ENCODE results near the gene AGR3. TPM values are rescaled to one million over a fixed set of nuclear protein-coding genes. Genes with fewer than 3 reads are reported as not detected.

AGR3 gene
- total RNA-seq, 1 donor from 2014 or later = not detected

DNA sequence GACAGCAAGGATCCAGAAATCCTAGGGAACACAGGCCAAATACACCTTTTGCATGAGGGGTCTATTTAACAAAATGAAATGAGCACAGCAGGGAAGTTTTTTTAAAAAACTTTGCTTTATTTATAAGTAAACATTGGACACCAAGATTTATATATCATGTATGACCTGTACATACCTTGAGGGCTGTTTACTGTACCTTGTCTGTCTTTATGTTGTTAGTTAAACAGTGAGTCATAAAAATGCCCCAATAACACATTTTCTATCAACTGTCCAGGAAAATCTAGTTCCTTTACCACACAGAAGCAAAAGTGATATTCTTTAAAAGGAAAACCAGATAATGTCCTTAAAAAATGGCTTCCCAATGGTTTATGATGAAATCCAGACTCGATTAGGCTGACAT is 45.1 kb upstream of the AGR3 start:
- Histone ChIP-seq H3F3A (ENCODE audit: low read depth) (peaks cover 2% of the 10 kb centered on the region), H3K9me3 (ENCODE audit: low read depth) (no peaks in the 10 kb centered on the region), H3K9ac (no peak overlapping the region), H3K36me3 (no peaks in the 10 kb centered on the region), H2AFZ (replicated peaks) (no peak overlapping the region), H3K27ac (no peak overlapping the region), H3K4me3 (no peak overlapping the region), H4K20me1 (ENCODE audit: low read depth) (no peaks in the 10 kb centered on the region), H3K4me2 (no peak overlapping the region), H3K79me2 (ENCODE audit: low read depth) (no peaks in the 10 kb centered on the region), H3K4me1 (peaks cover 2% of the 10 kb centered on the region), H3K27me3 (no peaks in the 10 kb centered on the region)
- peaks cover 11% of the 10 kb centered on the region for H3K36me3 Mint-ChIP-seq
- H3K9me3 Mint-ChIP-seq = peaks cover 21% of the 10 kb centered on the region
- DNase-seq (ENCODE audit: low spot score) = no peak
- no peak overlapping the region for H3K27ac Mint-ChIP-seq
- H3K4me3 Mint-ChIP-seq = no peak overlapping the region
- TF ChIP-seq, protein P1, sequence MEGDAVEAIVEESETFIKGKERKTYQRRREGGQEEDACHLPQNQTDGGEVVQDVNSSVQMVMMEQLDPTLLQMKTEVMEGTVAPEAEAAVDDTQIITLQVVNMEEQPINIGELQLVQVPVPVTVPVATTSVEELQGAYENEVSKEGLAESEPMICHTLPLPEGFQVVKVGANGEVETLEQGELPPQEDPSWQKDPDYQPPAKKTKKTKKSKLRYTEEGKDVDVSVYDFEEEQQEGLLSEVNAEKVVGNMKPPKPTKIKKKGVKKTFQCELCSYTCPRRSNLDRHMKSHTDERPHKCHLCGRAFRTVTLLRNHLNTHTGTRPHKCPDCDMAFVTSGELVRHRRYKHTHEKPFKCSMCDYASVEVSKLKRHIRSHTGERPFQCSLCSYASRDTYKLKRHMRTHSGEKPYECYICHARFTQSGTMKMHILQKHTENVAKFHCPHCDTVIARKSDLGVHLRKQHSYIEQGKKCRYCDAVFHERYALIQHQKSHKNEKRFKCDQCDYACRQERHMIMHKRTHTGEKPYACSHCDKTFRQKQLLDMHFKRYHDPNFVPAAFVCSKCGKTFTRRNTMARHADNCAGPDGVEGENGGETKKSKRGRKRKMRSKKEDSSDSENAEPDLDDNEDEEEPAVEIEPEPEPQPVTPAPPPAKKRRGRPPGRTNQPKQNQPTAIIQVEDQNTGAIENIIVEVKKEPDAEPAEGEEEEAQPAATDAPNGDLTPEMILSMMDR (IDR thresholded peaks at IDR 0.05) = no peak
- TF ChIP-seq EZH2phosphoT487 (IDR thresholded peaks at IDR 0.05) (no peak), EZH2 (IDR thresholded peaks at IDR 0.05) (no peak)
- H3K27me3 Mint-ChIP-seq (ENCODE audit: insufficient read depth, low read depth) = peaks cover 2% of the 10 kb centered on the region
- peaks cover 8% of the 10 kb centered on the region for H3K4me1 Mint-ChIP-seq

GRCh38 chr7:16926283-16926682 is 44.5 kb upstream of the AGR3 start:
- peak; percentile 34 for DNase-seq (ENCODE audit: low spot score)
- TF ChIP-seq EZH2 (IDR thresholded peaks at IDR 0.05) = no peak
- TF ChIP-seq EZH2phosphoT487 (IDR thresholded peaks at IDR 0.05) = no peak
- TF ChIP-seq, protein P1 (IDR thresholded peaks at IDR 0.05) = peak; percentile 64
- H3K9ac ChIP-seq = no peak overlapping the region
- no peaks in the 10 kb centered on the region for H3K79me2 ChIP-seq (ENCODE audit: low read depth)
- H3K4me2 ChIP-seq = no peak overlapping the region
- no peaks in the 10 kb centered on the region for H4K20me1 ChIP-seq (ENCODE audit: low read depth)
- no peak overlapping the region for H3K27ac ChIP-seq
- no peaks in the 10 kb centered on the region for H3K36me3 ChIP-seq
- no peaks in the 10 kb centered on the region for H3K27me3 ChIP-seq
- no peak overlapping the region for H3K4me3 ChIP-seq
- peaks cover 20% of the 10 kb centered on the region for H3K9me3 Mint-ChIP-seq
- H3K4me1 Mint-ChIP-seq = peaks cover 13% of the 10 kb centered on the region
- peak overlapping the region; percentile 65 for H2AFZ ChIP-seq (replicated peaks)
- no peak overlapping the region for H3K4me3 Mint-ChIP-seq
- peaks cover 8% of the 10 kb centered on the region for H3F3A ChIP-seq (ENCODE audit: low read depth)
- peaks cover 8% of the 10 kb centered on the region for H3K4me1 ChIP-seq
- peaks cover 11% of the 10 kb centered on the region for H3K36me3 Mint-ChIP-seq
- H3K9me3 ChIP-seq (ENCODE audit: low read depth) = no peaks in the 10 kb centered on the region
- peaks cover 2% of the 10 kb centered on the region for H3K27me3 Mint-ChIP-seq (ENCODE audit: insufficient read depth, low read depth)
- no peak overlapping the region for H3K27ac Mint-ChIP-seq

- Histone ChIP-seq H3K9me3 (ENCODE audit: low read depth) (no peaks in the 10 kb centered on the region), H4K20me1 (ENCODE audit: low read depth) (no peaks in the 10 kb centered on the region), H3F3A (ENCODE audit: low read depth) (peaks cover 8% of the 10 kb centered on the region), H3K27me3 (no peaks in the 10 kb centered on the region), H3K36me3 (no peaks in the 10 kb centered on the region), H3K9ac (no peak overlapping the region), H3K4me1 (peaks cover 13% of the 10 kb centered on the region), H3K4me3 (no peak overlapping the region), H3K4me2 (no peak overlapping the region), H3K27ac (no peak overlapping the region), H3K79me2 (ENCODE audit: low read depth) (no peaks in the 10 kb centered on the region), H2AFZ (replicated peaks) (no peak overlapping the region)
- Mint-ChIP-seq H3K9me3 (peaks cover 19% of the 10 kb centered on the region), H3K4me3 (no peak overlapping the region), H3K27ac (no peak overlapping the region), H3K4me1 (peaks cover 18% of the 10 kb centered on the region), H3K36me3 (peaks cover 11% of the 10 kb centered on the region), H3K27me3 (ENCODE audit: insufficient read depth, low read depth) (peaks cover 2% of the 10 kb centered on the region)
- DNase-seq (ENCODE audit: low spot score) = no peak
- TF ChIP-seq EZH2 (IDR thresholded peaks at IDR 0.05) (no peak), EZH2phosphoT487 (IDR thresholded peaks at IDR 0.05) (no peak)
- TF ChIP-seq, protein P1 (IDR thresholded peaks at IDR 0.05) = no peak
These were observed 43.8 kb upstream of the AGR3 start for GRCh38 chr7:16925609-16926008.

Measured in neural progenitor cell (in vitro differentiated cells).